Stimulated activated CD4-positive, alpha-beta T cell treated with anti-CD3 and anti-CD28 coated beads, TNF-alpha, amount 100 ng/mL, for 4 hours (primary cell): Measurements from ENCODE around the gene PDE3A.

ENCODE experiments used
- DNase-seq, 3 experiments: peaks; one replicate each; pipeline ENCODE4 v3.0.0-alpha.2; 2020; ENCODE audit warnings: low read depth in 3 of 3

Gene PDE3A

DNA sequence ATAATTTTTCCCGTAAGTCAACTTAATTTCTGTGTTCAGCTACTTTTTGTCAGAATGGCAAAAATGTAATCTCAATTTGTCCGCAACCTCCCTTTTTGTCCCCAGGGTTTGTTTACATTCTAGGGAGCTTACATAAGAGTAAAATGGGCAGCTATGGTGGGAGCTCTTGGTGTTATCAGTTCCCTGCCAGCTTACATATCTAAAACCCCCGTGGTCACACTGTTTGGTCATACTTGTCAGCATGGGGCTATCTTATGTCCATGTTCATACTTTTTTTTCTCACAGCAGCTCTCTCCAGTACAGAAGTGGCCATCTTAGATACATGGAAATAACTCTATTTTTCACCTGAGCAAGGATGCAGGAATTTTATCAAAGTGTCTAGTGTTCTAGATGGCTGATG lies 343.5 kb downstream of the PDE3A start:
- DNase-seq = no peak

DNA sequence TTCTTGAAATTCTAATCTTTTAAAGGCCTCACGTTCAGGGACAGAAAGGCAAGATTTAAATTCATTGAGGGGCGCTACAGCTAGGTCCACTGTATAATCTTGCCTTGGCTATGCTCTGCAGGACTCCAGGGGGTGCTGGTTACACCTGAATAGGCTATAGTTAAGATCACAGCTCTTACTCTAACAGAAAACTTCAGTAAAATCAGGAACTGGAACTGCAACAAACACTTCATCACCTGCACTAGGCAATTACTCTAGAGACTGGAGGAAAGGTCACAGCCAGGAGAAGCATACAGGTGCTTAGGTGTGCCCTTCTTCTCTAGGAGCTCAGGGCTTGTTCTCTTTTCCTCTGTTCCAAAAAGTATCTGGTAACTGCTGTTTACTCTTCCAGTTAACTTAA lies 347.7 kb downstream of the PDE3A start:
- no peak for DNase-seq

DNA sequence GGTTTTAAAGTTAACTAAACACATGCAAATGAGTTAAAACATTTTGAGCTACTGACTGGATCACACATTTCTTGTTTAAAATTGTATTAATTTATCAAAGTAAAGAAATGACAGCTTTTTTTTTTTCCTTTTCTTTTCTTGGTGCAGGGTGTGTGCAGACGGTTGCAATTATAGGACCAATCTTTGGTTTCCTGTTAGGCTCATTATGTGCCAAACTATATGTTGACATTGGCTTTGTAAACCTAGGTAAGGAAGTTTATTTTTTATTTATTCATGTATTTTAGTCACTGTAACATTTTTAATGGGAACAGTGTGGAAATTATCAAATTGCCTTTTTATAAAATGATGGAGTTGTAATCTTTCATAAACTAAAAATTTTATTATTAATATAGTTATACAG lies 348.6 kb downstream of the PDE3A start:
- no peak for DNase-seq

DNA sequence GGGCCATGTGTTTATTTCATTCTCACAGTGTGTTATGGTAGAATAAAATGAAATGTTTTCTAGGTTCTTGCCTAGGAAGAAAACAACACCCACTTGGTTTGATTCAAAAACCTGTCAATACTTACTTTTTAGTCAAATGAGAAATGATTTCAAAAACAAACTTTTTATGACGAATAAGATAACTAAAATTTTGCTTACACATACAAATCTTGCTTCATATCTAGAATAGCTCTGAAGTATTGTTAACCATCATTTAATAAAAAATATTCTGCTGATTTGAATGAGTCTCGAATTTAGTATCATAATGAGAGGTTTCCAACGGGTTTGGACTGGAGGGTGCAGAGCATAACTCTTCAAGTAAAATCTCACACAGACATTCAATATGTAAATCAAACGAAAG lies 350.0 kb downstream of the PDE3A start:
- DNase-seq = no peak

DNA sequence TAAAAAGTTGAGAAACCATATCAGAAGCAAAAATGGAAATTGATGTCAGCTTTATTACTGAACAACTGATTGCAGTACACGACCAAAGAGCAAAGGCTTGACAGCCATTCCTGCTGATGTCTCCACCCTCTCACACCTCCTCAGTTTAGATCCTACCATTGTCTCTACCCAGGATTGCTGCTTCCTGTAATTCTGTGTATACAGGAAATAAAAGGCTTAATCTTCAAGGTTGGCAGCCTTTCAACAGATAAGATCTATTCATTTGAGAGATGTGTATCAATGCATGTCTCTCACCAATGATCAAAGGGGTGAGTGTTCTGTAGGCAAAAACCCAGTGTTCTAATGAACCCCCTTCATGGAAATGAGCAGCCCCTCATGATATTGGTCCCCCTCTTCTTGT lies 353.8 kb downstream of the PDE3A start:
- DNase-seq = no peak

DNA sequence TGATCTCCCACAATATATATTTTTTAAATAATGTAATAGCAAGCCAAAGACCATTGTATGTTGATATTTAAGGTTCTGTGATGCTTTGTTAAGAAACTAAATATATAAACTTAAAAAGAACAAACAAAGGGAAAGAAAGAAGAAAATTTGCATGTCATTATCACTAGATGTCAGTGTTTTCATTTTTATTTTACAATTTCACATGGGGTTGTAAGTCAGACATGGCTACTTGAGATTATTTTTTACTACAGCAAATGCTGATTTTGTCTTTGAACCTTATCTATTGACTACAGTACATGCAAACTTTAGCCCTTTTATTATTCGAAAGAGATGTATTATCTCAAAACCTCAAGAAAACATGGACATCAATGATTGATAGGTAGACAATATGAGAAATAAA lies 362.9 kb downstream of the PDE3A start:
- no peak for DNase-seq
